Endothelial cell of umbilical vein (primary cell): ENCODE results near the gene VMP1.

Experiments used
- EZH2 ChIP-seq: IDR thresholded peaks from 2 replicates; pipeline ENCODE4 v1.6.1; 2012; ENCODE audit warnings: borderline replicate concordance, low read depth, mild to moderate bottlenecking, moderate library complexity, low read length, inconsistent platforms; ENCODE audit not compliant: severe bottlenecking
- FOS ChIP-seq: IDR thresholded peaks from 2 replicates; pipeline ENCODE4 v1.6.1; 2011; ENCODE audit warnings: mild to moderate bottlenecking, low read length, moderate library complexity, borderline replicate concordance; ENCODE audit not compliant: insufficient read depth
- GATA2 ChIP-seq: IDR thresholded peaks from 2 replicates; pipeline ENCODE4 v1.7.0; 2011; ENCODE audit warnings: low read depth, mild to moderate bottlenecking, moderate library complexity, mixed read lengths, low read length; ENCODE audit not compliant: insufficient read length, insufficient read depth
- JUN ChIP-seq: IDR thresholded peaks from 2 replicates; pipeline ENCODE4 v1.6.1; 2011; ENCODE audit warnings: borderline replicate concordance, low read depth; ENCODE audit not compliant: insufficient read length, insufficient read depth
- POLR2A ChIP-seq: IDR thresholded peaks from 2 replicates; pipeline ENCODE4 v1.6.1; 2012; ENCODE audit warnings: low read depth, mild to moderate bottlenecking, control low read depth, low read length
- POLR2AphosphoS5 ChIP-seq: IDR thresholded peaks from 2 replicates; pipeline ENCODE4 v1.6.1; 2012; ENCODE audit warnings: low read depth, mild to moderate bottlenecking, control low read depth, low read length, moderate library complexity; ENCODE audit not compliant: insufficient read depth
- TF ChIP-seq, protein P1 (sequence below), 2 donors: IDR thresholded peaks; 1 replicate in 1 of 2; 2 replicates in 1 of 2; pipeline ENCODE4 v1.5.1; 2011; ENCODE audit warnings: low read length in 2 of 2, mild to moderate bottlenecking in 2 of 2, moderate library complexity in 2 of 2, control low read depth in 1 of 2, inconsistent platforms in 1 of 2, low read depth in 1 of 2; ENCODE audit not compliant: insufficient read depth in 1 of 2; ENCODE audit errors: extremely low read depth in 1 of 2

DNA sequence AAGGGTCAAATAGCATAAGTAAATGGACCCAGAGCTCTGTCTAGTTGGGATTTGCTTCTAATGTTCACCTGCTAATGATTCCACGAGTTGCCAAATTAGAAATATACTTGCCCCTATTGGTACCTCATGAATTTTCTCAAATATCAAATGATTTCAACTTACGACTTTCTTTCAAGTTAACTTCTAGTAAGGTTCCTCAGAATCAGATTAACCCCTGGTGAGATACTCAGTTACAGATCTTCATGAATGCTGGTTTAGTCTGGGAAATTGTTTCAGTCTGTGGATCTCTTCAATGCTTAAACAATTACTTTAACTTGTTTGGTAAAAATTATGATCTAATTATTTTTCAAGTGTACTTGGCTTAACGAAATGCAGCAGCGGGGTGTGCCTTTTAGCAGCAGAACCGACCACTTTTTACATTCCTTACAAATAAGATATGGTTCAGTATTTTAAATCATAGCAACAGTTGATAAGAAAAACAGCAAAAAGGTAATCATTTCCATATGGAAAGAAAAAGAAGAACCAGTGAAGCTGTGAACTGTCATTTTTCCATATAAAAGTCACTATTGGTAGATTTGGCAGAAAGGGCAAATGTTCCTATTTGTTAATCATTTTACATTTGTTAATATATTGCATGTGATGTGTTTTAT is 150.8 kb downstream of the VMP1 start:
- TF ChIP-seq, protein P1, sequence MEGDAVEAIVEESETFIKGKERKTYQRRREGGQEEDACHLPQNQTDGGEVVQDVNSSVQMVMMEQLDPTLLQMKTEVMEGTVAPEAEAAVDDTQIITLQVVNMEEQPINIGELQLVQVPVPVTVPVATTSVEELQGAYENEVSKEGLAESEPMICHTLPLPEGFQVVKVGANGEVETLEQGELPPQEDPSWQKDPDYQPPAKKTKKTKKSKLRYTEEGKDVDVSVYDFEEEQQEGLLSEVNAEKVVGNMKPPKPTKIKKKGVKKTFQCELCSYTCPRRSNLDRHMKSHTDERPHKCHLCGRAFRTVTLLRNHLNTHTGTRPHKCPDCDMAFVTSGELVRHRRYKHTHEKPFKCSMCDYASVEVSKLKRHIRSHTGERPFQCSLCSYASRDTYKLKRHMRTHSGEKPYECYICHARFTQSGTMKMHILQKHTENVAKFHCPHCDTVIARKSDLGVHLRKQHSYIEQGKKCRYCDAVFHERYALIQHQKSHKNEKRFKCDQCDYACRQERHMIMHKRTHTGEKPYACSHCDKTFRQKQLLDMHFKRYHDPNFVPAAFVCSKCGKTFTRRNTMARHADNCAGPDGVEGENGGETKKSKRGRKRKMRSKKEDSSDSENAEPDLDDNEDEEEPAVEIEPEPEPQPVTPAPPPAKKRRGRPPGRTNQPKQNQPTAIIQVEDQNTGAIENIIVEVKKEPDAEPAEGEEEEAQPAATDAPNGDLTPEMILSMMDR (IDR thresholded peaks at IDR 0.05; ENCODE audit: extremely low read depth in 1 of 2, insufficient read depth in 1 of 2, low read depth in 1 of 2, low read length in 2 of 2) = no peak
- TF ChIP-seq POLR2AphosphoS5 = no peak
- TF ChIP-seq GATA2 = no peak
- no peak for TF ChIP-seq JUN
- no peak for TF ChIP-seq POLR2A
- no peak for TF ChIP-seq FOS
- no peak for TF ChIP-seq EZH2
